Caco-2 (cell line): ENCODE data around the gene GPRIN3. TPM values are rescaled to one million over a fixed set of nuclear protein-coding genes. Genes with fewer than 3 reads are reported as not detected.

Source experiments
- BruUV-seq: library from RNA; stranded (reverse); fragments of 400-500 nt; replicated peaks from 2 replicates; lab custom pipeline; 2021; lab: Mats Ljungman, UMichigan
- CTCF ChIA-PET: fragments of 300-600 bp; sonication (Branson Sonifier 250); formaldehyde crosslinking; loops from one replicate; lab custom pipeline; 2022; ENCODE audit warnings: antibody characterized with exemption; lab: Charles Lee
- POLR2A ChIA-PET: fragments of 300-600 bp; sonication (Branson Sonifier 250); formaldehyde crosslinking; loops from one replicate; lab custom pipeline; 2022; ENCODE audit warnings: antibody characterized with exemption; lab: Charles Lee
- DNase-seq, 2 experiments: peaks; one replicate each; pipeline versions ENCODE4 v3.0.0 to v3.0.0-alpha.2; 2020 to 2022
- H3K27me3 ChIP-seq: replicated peaks from 2 replicates; pipeline ENCODE4 v1.6.0; 2011; ENCODE audit warnings: low read length; ENCODE audit not compliant: control insufficient read depth, insufficient read depth
- H3K36me3 ChIP-seq: 2 replicates; pipeline ENCODE4 v1.5.1; 2011; ENCODE audit warnings: low read length; ENCODE audit not compliant: control insufficient read depth, insufficient read depth
- H3K4me1 ChIP-seq: fragments of 250-450 bp; sonication (Bioruptor Pico); 2 replicates; pipeline ENCODE4 v1.5.1; 2020; ENCODE audit warnings: mild to moderate bottlenecking
- H3K4me3 ChIP-seq: 2 replicates; pipeline ENCODE4 v1.5.1; 2011; ENCODE audit warnings: low read depth, mild to moderate bottlenecking, control low read depth, low read length
- H3K9me3 ChIP-seq: fragments of 250-450 bp; sonication (Bioruptor Pico); 2 replicates; pipeline ENCODE4 v1.5.1; 2020; ENCODE audit warnings: mild to moderate bottlenecking, moderate library complexity
- H3K27ac Mint-ChIP-seq: one replicate; pipeline ENCODE4 v1.8.0; 2022; ENCODE audit warnings: mixed read lengths; ENCODE audit not compliant: unreplicated experiment
- H3K27me3 Mint-ChIP-seq: one replicate; pipeline ENCODE4 v1.8.0; 2022; ENCODE audit warnings: mixed read lengths; ENCODE audit not compliant: insufficient read depth, unreplicated experiment
- H3K36me3 Mint-ChIP-seq: one replicate; pipeline ENCODE4 v1.8.0; 2022; ENCODE audit warnings: mild to moderate bottlenecking, mixed read lengths; ENCODE audit not compliant: insufficient read depth, unreplicated experiment
- H3K4me1 Mint-ChIP-seq: one replicate; pipeline ENCODE4 v1.8.0; 2022; ENCODE audit warnings: low read depth, mixed read lengths; ENCODE audit not compliant: unreplicated experiment
- H3K4me3 Mint-ChIP-seq: one replicate; pipeline ENCODE4 v1.8.0; 2022; ENCODE audit warnings: mild to moderate bottlenecking, moderate library complexity, mixed read lengths; ENCODE audit not compliant: unreplicated experiment
- H3K9me3 Mint-ChIP-seq: one replicate; pipeline ENCODE4 v1.8.0; 2022; ENCODE audit warnings: mixed read lengths; ENCODE audit not compliant: unreplicated experiment
- CTCF ChIP-seq, 2 experiments: fragments of 200-600 bp in 1 of 2; IDR thresholded peaks; 1 replicate in 1 of 2; 2 replicates in 1 of 2; pipeline versions ENCODE4 v1.5.1 to v1.8.0; 2011 to 2022; ENCODE audit warnings: antibody characterized with exemption in 1 of 2, control low read depth in 1 of 2, inconsistent platforms in 1 of 2, low read depth in 1 of 2, low read length in 1 of 2, mild to moderate bottlenecking in 1 of 2, moderate library complexity in 1 of 2; ENCODE audit not compliant: insufficient read depth in 1 of 2, severe bottlenecking in 1 of 2, unreplicated experiment in 1 of 2
- intact Hi-C: fragments of 100-400 bp; cut with micrococcal nuclease; formaldehyde crosslinking; loops from one replicate; pipeline ENCODE4 v1.10.0; 2022; ENCODE audit not compliant: unreplicated experiment
- total RNA-seq: library from RNA; stranded (reverse); gene quantifications from 2 replicates; pipeline ENCODE4 v1.2.3, GENCODE V29; 2022

Gene GPRIN3
- total RNA-seq, 1 experiment from 2014 or later = 0.02 TPM

- Mint-ChIP-seq H3K9me3 (no peaks in the 10 kb centered on the region), H3K27ac (no peak overlapping the region), H3K36me3 (no peaks in the 10 kb centered on the region), H3K4me3 (no peak overlapping the region), H3K4me1 (no peaks in the 10 kb centered on the region), H3K27me3 (peaks cover 2% of the 10 kb centered on the region)
- H3K4me1 ChIP-seq = no peaks in the 10 kb centered on the region
- intact Hi-C loops = no loop called here
- no peaks in the 10 kb centered on the region for H3K36me3 ChIP-seq
- no peak for DNase-seq
- no peak overlapping the region for H3K4me3 ChIP-seq
- TF ChIP-seq CTCF (IDR thresholded peaks at IDR 0.05; ENCODE audit: insufficient read depth in 1 of 2, low read depth in 1 of 2, low read length in 1 of 2, severe bottlenecking in 1 of 2, unreplicated experiment in 1 of 2) = no peak
- H3K9me3 ChIP-seq = no peaks in the 10 kb centered on the region
- ChIA-PET CTCF (no interaction called here), POLR2A (no interaction called here)
- H3K27me3 ChIP-seq = no peaks in the 10 kb centered on the region; the same call in 1 of the 2 replicates
- BruUV-seq = no TSS peak
Measured at GRCh38 chr4:89269121-89269666, 38.4 kb downstream of the GPRIN3 start.

GRCh38 chr4:89268679-89269078 lies 38.9 kb downstream of the GPRIN3 start:
- no peak for TF ChIP-seq CTCF (IDR thresholded peaks at IDR 0.05; ENCODE audit: insufficient read depth in 1 of 2, low read depth in 1 of 2, low read length in 1 of 2, severe bottlenecking in 1 of 2, unreplicated experiment in 1 of 2)
- no peak for DNase-seq
- Mint-ChIP-seq H3K36me3 (no peaks in the 10 kb centered on the region), H3K9me3 (no peaks in the 10 kb centered on the region), H3K4me1 (no peaks in the 10 kb centered on the region), H3K27ac (no peak overlapping the region), H3K27me3 (peaks cover 2% of the 10 kb centered on the region), H3K4me3 (no peak overlapping the region)
- intact Hi-C loops = no loop called here
- ChIA-PET POLR2A (no interaction called here), CTCF (no interaction called here)
- no peak overlapping the region for H3K4me3 ChIP-seq
- H3K9me3 ChIP-seq = no peaks in the 10 kb centered on the region
- BruUV-seq = no TSS peak
- H3K36me3 ChIP-seq = no peaks in the 10 kb centered on the region
- 0 out of 2 replicates have a peak, but pooled peaks cover 3% of the 10 kb centered on the region for H3K4me1 ChIP-seq
- H3K27me3 ChIP-seq = no peaks in the 10 kb centered on the region; the same call in 1 of the 2 replicates

GRCh38 chr4:89267846-89268245 lies 39.8 kb downstream of the GPRIN3 start:
- no peaks in the 10 kb centered on the region for H3K4me1 Mint-ChIP-seq
- H3K4me3 Mint-ChIP-seq = no peak overlapping the region
- ChIA-PET POLR2A (no interaction called here), CTCF (no interaction called here)
- H3K9me3 Mint-ChIP-seq = no peaks in the 10 kb centered on the region
- 0 out of 2 replicates have a peak, but pooled peaks cover 4% of the 10 kb centered on the region for H3K4me1 ChIP-seq
- no peak for TF ChIP-seq CTCF (IDR thresholded peaks at IDR 0.05; ENCODE audit: insufficient read depth in 1 of 2, low read depth in 1 of 2, low read length in 1 of 2, severe bottlenecking in 1 of 2, unreplicated experiment in 1 of 2)
- no TSS peak for BruUV-seq
- peaks cover 2% of the 10 kb centered on the region for H3K27me3 Mint-ChIP-seq
- no peak overlapping the region for H3K4me3 ChIP-seq
- H3K27me3 ChIP-seq = no peaks in the 10 kb centered on the region; the same call in 1 of the 2 replicates
- H3K27ac Mint-ChIP-seq = no peak overlapping the region
- no peaks in the 10 kb centered on the region for H3K36me3 ChIP-seq
- intact Hi-C loops = no loop called here
- H3K9me3 ChIP-seq = no peaks in the 10 kb centered on the region
- DNase-seq = no peak
- H3K36me3 Mint-ChIP-seq = no peaks in the 10 kb centered on the region
